ENCODE measurements around the gene GFOD1.

The GFOD1 gene

DNA sequence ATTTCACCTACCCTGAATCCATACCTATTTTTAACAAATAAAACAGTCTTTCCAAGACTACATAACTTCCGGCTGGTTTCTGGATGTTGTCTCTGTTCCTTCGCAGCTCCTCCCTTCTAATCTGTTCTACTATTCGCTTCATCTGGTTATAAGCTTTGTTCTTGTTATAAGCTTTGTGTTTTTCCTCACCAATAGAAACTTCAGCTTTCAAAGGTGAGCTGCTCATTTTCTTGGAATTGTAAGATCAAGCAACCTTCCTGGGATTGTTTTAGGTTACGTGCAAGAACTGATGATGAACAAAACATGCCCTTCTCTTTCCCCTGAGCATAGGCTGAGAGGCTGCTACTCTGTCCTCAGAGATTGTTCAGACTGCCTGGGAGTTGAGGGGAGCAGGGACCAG is 2.1 kb downstream of the GFOD1 start:
- Mint-ChIP-seq H3K27me3 (ENCODE audit: low read depth) (peaks cover 17% of the 10 kb centered on the region), H3K4me3 (peak overlapping the region; percentile 92), H3K4me1 (ENCODE audit: low read depth) (peaks cover 44% of the 10 kb centered on the region), H3K9me3 (no peaks in the 10 kb centered on the region), H3K27ac (peak overlapping the region; percentile 84), H3K36me3 (ENCODE audit: low read depth) (no peaks in the 10 kb centered on the region)
- no peak for DNase-seq (ENCODE audit: low spot score)

DNA sequence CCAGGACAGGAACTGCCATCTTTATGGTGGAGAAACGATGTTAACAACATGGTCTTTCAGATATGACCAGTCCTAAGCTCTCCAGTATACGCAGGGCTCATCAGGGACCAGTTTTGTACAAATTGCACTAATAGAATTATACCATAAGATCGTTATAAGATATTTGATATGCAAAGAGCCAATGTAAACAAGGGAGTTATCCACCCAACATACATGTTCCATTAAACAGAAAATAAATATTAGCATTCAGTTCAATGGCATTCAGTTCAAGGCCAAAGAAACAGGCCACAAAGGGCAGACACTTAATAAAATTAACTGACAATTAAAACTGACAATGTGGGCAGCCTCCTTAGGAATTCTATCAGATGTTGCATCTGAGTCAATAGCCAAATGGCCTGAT is 2.6 kb downstream of the GFOD1 start:
- no peak for DNase-seq (ENCODE audit: low spot score)
- Mint-ChIP-seq H3K4me3 (peak overlapping the region; percentile 92), H3K27me3 (ENCODE audit: low read depth) (peaks cover 17% of the 10 kb centered on the region), H3K9me3 (no peaks in the 10 kb centered on the region), H3K4me1 (ENCODE audit: low read depth) (peaks cover 46% of the 10 kb centered on the region), H3K27ac (no peak overlapping the region), H3K36me3 (ENCODE audit: low read depth) (no peaks in the 10 kb centered on the region)

DNA sequence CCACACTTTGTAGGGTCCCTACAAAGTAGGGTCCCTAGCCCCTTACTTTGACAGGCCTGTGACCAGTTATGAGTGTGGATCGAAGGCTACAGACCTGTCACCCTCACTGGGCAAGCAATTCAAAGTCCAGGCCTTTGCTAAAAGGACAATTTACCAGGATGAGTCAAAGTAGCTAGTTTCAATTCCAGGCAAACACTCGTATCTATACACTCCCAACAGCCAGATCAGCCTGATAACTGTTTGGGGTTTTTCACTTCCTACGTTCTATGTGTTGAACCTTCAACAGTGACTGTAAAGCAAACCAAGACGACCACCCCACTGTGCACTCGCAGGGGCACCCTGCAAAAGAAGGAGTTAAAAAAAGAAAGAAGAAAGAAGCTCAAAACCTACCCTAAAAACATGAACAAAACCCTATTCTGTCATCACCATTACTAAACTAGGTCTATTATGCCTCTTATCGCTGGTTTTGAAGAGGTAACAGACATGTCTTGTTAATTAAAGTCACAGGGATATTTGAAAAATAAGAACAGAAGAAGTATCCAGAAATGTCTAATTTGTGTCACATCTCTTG is 3.2 kb downstream of the GFOD1 start:
- Mint-ChIP-seq H3K9me3 (no peaks in the 10 kb centered on the region), H3K27me3 (ENCODE audit: low read depth) (peaks cover 16% of the 10 kb centered on the region), H3K27ac (peak overlapping the region; percentile 60), H3K4me1 (ENCODE audit: low read depth) (peaks cover 50% of the 10 kb centered on the region), H3K4me3 (peak overlapping the region; percentile 92), H3K36me3 (ENCODE audit: low read depth) (peaks cover 3% of the 10 kb centered on the region)
- peak; percentile 56 for DNase-seq (ENCODE audit: low spot score)

DNA sequence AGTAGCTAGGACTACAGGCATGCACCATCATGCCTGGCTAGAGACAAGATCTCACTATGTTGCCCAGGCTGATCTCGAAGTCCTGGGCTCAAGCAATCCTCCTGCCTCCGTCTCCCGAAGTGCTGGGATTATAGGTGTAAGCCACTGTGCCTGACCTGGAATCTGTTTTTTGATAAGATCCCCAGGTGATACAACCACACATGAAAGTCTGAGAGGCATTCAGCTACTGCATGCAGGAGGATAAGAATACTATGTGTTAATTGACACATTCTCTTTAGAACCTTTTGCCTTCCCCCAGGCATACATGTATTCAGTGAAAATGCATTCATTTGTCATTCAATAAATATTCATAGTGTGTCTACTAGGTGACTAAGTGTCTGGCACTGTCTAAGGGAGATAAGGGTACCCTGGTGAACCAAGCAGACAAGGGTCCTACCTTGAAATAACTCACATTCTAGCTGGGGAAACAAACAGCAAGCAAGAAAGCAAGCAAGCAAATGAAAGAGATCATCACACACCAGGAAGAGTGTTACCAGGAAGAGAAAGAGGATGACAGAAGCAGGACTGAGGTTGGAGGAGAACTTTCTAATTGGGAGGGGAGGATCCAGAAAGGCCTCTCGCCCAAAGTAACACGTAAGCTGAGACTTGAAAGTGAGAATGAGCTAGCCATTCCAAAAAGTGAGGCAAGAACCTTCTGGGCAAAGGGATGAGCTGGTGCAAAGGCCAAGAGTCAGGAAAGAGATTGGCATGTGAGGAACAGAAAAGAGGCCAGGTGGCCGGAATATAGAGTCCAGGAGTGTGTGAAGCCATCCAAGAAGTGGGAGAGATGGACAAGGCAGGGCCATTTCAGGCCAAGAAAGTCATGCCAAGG is 6.5 kb downstream of the GFOD1 start:
- H3K4me1 Mint-ChIP-seq (ENCODE audit: low read depth) = peaks cover 42% of the 10 kb centered on the region

DNA sequence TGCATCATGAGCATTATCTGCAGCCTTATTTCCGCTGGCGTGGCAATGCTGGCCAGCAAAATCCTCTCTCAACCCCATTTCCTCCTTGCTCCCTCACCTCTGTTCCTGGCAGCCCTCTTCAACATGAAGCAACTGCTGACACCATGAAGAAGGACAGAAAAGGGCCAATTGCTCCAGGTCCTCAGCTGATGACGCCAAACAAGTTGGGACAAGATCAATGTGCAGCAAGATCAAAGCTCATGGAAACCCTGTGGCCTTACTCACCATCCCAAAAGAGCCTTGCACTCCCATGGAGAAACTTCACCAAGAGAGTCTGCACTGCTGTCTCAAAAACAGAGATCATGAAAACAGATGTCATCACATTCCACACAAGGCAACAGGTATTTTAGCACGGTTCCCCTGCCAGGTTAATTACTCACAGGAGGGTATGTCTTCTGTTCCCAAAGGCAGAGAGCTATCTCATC is 7.4 kb downstream of the GFOD1 start:
- H3K27me3 Mint-ChIP-seq (ENCODE audit: low read depth) = no peaks in the 10 kb centered on the region
- no peak overlapping the region for H3K4me3 Mint-ChIP-seq
- H3K27ac Mint-ChIP-seq = no peak overlapping the region
- peaks cover 34% of the 10 kb centered on the region for H3K4me1 Mint-ChIP-seq (ENCODE audit: low read depth)
- H3K36me3 Mint-ChIP-seq (ENCODE audit: low read depth) = peaks cover 7% of the 10 kb centered on the region
- H3K9me3 Mint-ChIP-seq = peaks cover 6% of the 10 kb centered on the region
- no peak for DNase-seq (ENCODE audit: low spot score)

More for the DNA sequence above, 6.5 kb downstream of the GFOD1 start:
- H3K4me3 Mint-ChIP-seq = no peak overlapping the region
- DNase-seq (ENCODE audit: low spot score) = no peak
- peaks cover 4% of the 10 kb centered on the region for H3K27me3 Mint-ChIP-seq (ENCODE audit: low read depth)
- H3K36me3 Mint-ChIP-seq (ENCODE audit: low read depth) = peaks cover 7% of the 10 kb centered on the region
- peak overlapping the region; percentile 0 for H3K27ac Mint-ChIP-seq
- peaks cover 4% of the 10 kb centered on the region for H3K9me3 Mint-ChIP-seq

DNA sequence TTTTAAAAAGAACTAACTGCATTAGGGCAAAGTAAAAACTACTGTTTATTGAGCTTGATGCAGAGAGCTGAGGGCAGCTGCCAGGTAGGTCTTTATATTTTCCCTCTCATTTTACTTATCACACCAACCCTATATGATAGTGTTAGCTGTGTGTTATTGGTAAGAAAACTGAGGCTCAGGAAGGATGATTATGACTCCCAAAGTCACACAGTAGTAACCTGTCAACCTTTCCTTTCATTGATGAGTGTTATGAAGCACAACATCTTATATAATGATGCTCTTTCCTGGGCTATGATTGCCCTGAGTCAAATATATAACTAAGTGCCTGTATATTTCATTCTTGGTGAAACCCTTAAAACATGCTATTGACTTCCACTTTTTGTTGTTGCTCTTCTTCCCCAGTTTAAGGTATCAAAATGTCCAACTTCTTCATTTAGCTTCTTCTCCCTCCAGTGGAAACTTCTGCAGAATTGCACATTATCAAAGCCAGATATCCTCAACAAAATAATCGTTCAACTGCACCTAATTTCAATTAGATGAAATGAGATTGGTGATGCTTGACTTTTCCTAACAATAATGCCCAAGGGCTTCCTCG is 8.1 kb downstream of the GFOD1 start:
- H3K27me3 Mint-ChIP-seq (ENCODE audit: low read depth) = no peaks in the 10 kb centered on the region
- H3K36me3 Mint-ChIP-seq (ENCODE audit: low read depth) = peaks cover 10% of the 10 kb centered on the region
- no peak for DNase-seq (ENCODE audit: low spot score)
- H3K4me1 Mint-ChIP-seq (ENCODE audit: low read depth) = peaks cover 28% of the 10 kb centered on the region
- H3K9me3 Mint-ChIP-seq = peaks cover 9% of the 10 kb centered on the region
- H3K27ac Mint-ChIP-seq = no peak overlapping the region
- no peak overlapping the region for H3K4me3 Mint-ChIP-seq

DNA sequence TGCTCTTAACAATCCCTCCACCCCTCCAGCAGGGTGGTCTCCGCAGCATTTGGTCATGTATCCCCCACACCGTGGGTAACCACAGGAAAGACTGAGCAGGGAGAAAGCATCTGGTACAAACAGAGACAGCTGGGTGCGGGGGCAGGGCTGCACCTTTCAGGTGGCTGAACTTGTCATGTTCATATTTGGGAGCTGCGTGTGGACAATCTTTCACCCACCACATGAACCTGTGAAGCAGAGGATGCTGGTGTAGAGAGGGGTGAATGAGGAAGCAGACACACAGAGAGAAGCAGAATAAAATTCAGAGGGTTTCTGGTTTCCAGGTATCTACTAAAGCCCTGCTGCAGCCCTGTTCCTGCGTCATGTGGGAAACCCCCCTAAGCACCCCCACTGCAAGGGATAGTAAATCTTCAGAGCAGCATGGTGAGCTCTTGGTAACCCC is 8.9 kb downstream of the GFOD1 start:
- Mint-ChIP-seq H3K4me1 (ENCODE audit: low read depth) (peaks cover 21% of the 10 kb centered on the region), H3K36me3 (ENCODE audit: low read depth) (peaks cover 10% of the 10 kb centered on the region), H3K27ac (no peak overlapping the region), H3K4me3 (no peak overlapping the region), H3K27me3 (ENCODE audit: low read depth) (no peaks in the 10 kb centered on the region), H3K9me3 (peaks cover 9% of the 10 kb centered on the region)
- no peak for DNase-seq (ENCODE audit: low spot score)

DNA sequence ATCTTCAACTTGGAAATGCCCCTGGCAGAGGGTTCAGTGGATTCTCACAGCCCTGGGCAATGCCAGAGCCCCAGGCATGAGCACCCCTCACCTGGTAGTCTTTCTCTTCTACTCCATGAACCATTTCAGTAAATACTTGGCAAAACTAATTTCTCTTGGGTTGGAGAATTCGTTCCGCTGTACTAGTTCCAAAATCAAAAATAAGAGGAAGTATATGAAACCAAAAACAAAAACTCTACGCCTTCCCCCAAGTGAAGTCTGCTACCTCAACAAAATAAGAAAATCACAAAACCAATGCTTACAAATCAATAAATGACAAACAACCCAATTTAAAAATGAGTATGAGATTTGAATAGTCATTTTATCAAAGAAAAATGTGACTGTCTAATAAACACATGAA is 12.6 kb downstream of the GFOD1 start:
- Mint-ChIP-seq H3K4me3 (no peak overlapping the region), H3K36me3 (ENCODE audit: low read depth) (peaks cover 11% of the 10 kb centered on the region), H3K9me3 (peaks cover 9% of the 10 kb centered on the region), H3K4me1 (ENCODE audit: low read depth) (peaks cover 9% of the 10 kb centered on the region), H3K27ac (no peak overlapping the region), H3K27me3 (ENCODE audit: low read depth) (no peaks in the 10 kb centered on the region)
- DNase-seq (ENCODE audit: low spot score) = no peak

DNA sequence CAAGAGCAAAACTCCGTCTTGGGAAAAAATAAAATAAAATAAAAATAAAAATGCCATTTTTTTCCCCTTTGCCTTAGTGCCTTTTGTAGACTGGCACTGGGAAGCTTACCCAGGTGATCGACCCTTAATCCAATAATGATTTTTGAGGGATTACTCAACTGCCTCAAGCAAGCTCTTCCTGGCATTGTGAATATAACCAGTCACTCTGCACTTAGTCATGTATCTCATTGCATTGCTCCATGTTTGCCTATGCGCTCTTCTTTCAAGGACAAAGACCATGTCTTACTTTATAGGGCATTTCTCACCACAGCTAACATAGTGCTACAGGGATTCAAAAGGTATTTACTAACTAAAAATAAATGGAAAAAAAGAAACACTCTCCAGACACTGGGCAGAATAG is 13.0 kb downstream of the GFOD1 start:
- H3K27me3 Mint-ChIP-seq (ENCODE audit: low read depth) = no peaks in the 10 kb centered on the region
- DNase-seq (ENCODE audit: low spot score) = no peak
- no peak overlapping the region for H3K27ac Mint-ChIP-seq
- H3K4me3 Mint-ChIP-seq = no peak overlapping the region
- H3K36me3 Mint-ChIP-seq (ENCODE audit: low read depth) = peaks cover 11% of the 10 kb centered on the region
- H3K4me1 Mint-ChIP-seq (ENCODE audit: low read depth) = peaks cover 5% of the 10 kb centered on the region
- peaks cover 9% of the 10 kb centered on the region for H3K9me3 Mint-ChIP-seq

DNA sequence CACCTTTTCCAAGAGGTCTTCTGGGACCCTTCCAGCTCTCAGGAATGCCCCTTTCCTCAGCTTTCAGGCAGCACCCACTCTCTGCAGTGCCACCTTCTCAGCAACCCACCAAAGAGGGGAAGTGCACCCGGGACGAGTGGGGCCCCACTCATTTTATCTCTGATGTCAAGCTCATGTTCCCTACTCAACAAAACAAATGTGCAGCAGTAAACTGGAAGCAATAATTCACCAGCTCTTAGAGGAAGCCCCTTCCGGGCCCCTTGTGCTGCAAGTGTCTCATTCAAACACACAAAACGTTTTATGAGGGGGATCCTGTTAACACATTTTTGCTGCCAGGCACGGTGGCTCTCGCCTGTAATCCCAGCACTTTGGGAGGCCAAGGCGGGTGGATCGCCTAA is 13.6 kb downstream of the GFOD1 start:
- H3K4me3 Mint-ChIP-seq = no peak overlapping the region
- no peak for DNase-seq (ENCODE audit: low spot score)
- peaks cover 5% of the 10 kb centered on the region for H3K4me1 Mint-ChIP-seq (ENCODE audit: low read depth)
- H3K9me3 Mint-ChIP-seq = peaks cover 9% of the 10 kb centered on the region
- H3K27me3 Mint-ChIP-seq (ENCODE audit: low read depth) = no peaks in the 10 kb centered on the region
- no peak overlapping the region for H3K27ac Mint-ChIP-seq
- peaks cover 13% of the 10 kb centered on the region for H3K36me3 Mint-ChIP-seq (ENCODE audit: low read depth)

DNA sequence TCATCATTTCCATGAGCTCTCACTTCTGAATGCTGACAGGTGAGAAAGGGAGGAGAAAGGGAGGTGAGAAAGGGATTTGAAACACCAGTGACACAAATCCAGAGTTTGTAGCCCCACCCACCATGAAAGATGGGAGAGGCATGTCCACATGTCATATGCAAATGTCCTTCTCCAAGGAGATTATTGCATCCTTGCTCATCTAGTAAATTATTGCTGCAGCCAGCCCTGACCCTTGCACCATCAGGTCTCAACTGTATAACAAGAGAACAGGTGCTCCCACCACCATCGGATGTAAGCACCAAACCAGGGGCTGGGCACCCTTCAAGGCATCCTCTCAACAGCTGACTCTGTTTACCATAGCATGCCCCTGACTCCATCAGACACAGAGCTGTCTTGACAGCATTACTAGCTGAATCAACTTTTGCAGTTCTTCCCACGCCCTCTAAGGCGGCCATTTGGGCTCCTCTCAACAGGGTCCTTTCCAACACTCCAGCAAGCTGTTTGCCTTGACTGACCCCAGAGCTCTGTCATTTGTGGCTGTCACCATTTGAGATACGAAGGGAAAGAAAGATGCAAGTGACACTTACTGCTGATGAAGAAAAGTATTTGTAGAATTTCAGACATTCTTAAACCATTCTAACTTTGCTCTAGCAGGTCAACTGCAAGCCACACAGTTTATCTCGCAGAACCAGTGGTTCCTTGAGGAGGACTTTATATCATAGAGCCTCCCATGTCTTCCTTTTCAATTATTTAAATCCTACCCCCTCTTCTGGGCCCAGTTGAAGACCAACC is 14.2 kb downstream of the GFOD1 start:
- no peaks in the 10 kb centered on the region for H3K4me1 Mint-ChIP-seq (ENCODE audit: low read depth)

DNA sequence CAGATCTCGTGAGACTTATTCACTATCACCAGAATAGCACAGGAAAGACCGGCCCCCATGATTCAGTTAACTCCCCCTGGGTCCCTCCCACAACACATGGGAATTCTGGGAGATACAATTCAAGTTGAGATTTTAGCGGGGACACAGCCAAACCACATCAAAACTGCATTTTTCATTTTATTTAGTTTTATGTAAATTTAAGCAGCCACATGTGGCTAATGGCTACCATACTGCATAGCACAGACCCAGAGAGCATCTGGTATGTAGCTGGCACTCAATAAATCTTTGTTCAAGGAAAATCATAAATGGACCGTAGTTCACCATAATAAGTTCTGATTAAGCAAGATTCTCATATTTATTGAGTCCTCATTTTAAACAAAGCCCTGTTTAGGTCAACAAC is 15.3 kb downstream of the GFOD1 start:
- Mint-ChIP-seq H3K4me3 (no peak overlapping the region), H3K27ac (no peak overlapping the region), H3K36me3 (ENCODE audit: low read depth) (peaks cover 14% of the 10 kb centered on the region), H3K9me3 (peaks cover 9% of the 10 kb centered on the region), H3K27me3 (ENCODE audit: low read depth) (no peaks in the 10 kb centered on the region), H3K4me1 (ENCODE audit: low read depth) (no peaks in the 10 kb centered on the region)
- no peak for DNase-seq (ENCODE audit: low spot score)

More for the DNA sequence above, 14.2 kb downstream of the GFOD1 start:
- peaks cover 14% of the 10 kb centered on the region for H3K36me3 Mint-ChIP-seq (ENCODE audit: low read depth)
- H3K27ac Mint-ChIP-seq = no peak overlapping the region
- H3K27me3 Mint-ChIP-seq (ENCODE audit: low read depth) = no peaks in the 10 kb centered on the region
- H3K4me3 Mint-ChIP-seq = no peak overlapping the region
- no peak for DNase-seq (ENCODE audit: low spot score)
- H3K9me3 Mint-ChIP-seq = peaks cover 9% of the 10 kb centered on the region

DNA sequence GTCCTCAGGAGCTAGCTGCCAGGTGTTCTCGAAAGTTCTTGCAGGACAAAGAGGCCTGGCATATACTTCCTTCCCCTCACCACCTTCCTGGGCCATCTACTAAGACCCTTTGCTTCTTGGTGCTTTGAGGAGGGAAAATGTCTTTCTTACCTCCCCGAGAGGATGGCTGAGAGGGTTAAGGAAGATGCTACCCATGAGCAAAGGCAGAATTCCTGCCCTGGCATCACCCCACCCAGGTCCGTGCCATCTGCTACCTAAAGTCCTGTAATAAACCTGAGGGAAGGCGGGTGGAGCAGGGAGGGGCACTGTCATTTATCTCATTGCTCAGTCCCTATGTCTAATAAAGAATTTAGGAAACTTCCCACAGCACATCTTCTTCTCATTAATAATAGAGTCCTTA is 16.2 kb downstream of the GFOD1 start:
- no peak for DNase-seq (ENCODE audit: low spot score)
- peaks cover 8% of the 10 kb centered on the region for H3K4me1 Mint-ChIP-seq (ENCODE audit: low read depth)
- H3K27ac Mint-ChIP-seq = no peak overlapping the region
- H3K36me3 Mint-ChIP-seq (ENCODE audit: low read depth) = peaks cover 13% of the 10 kb centered on the region
- H3K9me3 Mint-ChIP-seq = peaks cover 8% of the 10 kb centered on the region
- no peak overlapping the region for H3K4me3 Mint-ChIP-seq
- no peaks in the 10 kb centered on the region for H3K27me3 Mint-ChIP-seq (ENCODE audit: low read depth)

Data from T-helper 2 cell treated with Interferon-gamma antibody and Interleukin-4, amounts not matched to agents 5 μg/mL and 100 μg/mL, for 36 hours (primary cell).